NCI-H1092 treated with DMSO at 0.1 percent for 48 hours (cell line): ENCODE measurements around the gene TVP23C.
A peak's percentile ranks its signal among the peaks of the same experiment; 100 is the strongest.
"Not testable (repeated sequence)": the region's sequence is repeated elsewhere in the genome, so short reads cannot be mapped to it uniquely, and the experiment has no call there.

Experiments
- DNase-seq: peaks from one replicate; lab custom pipeline; 2025; lab: John Stamatoyannopoulos, UW

TVP23C gene

DNA sequence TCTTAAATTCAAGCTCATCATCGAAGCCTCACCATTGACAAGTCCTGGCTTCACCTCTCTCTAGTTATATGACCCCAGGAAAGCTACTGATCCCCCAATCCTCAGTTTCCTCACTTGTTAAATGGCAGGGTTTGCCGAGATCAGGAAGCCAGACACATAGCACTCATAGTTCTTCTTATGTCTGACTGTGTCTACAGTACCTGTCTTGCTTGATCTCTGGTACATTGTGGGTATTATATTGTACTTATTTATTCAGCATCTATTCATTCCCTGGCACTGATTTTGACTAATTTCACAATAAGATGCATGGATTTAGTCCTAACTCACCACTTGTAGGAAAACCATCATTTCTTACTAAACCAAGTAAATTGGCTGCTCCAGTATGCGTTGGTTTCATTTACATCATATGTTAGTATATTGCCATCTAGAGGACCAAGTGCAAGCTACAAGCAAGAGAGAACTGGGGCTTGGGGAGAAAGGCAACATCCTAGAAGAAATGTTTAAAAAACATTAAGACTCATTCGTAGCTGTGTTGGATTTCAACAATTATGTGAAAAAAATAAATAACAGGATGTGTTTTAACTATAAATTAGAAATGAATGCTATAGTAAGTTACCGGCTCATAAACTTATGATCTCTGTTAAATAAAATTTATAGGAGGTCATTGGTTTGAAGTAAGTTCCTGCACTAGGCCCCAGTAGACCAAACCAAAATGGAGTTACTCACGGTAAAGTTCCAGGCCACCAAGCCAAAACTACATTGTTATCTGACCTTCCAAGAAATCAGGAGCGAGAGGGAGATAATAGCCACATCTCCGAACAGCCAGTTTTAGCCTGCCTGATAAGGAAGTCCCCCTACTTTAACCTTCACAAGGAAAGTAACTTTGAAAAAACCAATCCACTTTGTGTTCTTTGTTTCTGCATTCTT, 36.7 kb downstream of the TVP23C start:
- DNase-seq: peak; percentile 20

DNA sequence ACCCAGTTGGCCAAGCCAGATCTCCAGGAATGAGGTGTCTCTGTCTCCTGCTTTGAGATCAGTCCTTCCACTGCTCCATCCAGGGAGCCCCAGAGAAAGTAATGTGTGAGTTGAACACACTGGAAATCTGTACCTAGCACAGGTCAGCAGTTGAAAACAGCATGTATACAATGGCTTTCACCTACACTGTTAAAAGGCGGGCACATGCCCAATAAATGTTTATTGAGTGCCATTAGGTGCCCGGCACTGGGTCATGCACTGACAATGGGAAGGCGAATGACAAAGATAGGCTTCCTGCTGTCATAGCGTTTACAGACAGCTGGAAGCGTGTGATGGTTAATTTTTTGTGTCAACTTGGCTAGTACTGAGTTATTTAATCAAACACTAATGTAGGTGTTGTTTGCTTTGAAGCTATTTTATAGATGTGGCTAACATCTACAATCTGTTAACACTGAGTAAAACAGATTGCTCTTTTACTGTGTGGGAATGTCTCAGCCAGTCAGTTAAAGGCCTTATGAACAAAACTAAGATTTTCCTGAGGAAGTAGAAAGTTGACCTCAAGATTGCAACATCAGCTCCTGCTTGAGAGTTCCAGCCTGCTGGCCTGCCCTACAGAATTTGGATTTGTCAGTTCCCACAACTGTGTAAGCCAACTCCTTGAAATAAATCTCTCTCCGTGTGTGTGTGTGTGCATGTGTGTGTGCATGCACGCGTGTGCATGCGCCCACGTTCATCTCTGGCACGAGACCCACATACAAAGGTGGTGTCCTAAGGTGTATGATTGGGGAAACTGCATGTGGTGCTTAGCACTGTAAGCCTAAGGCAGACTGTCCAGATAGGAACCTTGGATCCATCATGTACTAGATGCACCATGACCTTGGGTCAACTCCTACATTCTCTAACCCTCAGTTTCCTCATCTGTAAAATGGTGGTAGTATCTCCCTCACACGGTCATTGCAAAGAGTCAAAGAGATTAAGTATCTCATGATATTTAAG, 38.0 kb downstream of the TVP23C start:
- DNase-seq: not testable (repeated sequence)

GRCh38 chr17:15516150-15516549, 47.1 kb downstream of the TVP23C start:
- DNase-seq: no peak

DNA sequence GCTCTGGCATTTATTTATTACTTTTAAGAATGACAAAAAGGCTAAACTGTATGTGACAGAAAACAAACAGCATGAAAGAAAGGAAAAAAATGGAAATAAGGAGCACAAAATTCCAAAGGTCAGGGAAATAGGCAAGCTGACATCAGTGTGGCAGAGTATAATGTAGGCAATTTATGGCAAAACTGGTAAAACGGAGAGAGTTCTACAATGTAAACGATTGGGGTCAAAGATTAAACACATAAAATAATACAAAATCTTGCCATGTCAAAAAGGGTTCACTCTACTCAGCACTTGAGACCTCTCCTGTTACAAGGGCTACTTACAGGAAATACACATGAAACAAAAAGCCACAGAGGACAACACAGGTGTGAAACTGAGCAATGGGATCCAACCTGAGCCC, 48.8 kb downstream of the TVP23C start:
- DNase-seq: no peak

GRCh38 chr17:15513856-15514459, 49.3 kb downstream of the TVP23C start:
- no peak for DNase-seq

DNA sequence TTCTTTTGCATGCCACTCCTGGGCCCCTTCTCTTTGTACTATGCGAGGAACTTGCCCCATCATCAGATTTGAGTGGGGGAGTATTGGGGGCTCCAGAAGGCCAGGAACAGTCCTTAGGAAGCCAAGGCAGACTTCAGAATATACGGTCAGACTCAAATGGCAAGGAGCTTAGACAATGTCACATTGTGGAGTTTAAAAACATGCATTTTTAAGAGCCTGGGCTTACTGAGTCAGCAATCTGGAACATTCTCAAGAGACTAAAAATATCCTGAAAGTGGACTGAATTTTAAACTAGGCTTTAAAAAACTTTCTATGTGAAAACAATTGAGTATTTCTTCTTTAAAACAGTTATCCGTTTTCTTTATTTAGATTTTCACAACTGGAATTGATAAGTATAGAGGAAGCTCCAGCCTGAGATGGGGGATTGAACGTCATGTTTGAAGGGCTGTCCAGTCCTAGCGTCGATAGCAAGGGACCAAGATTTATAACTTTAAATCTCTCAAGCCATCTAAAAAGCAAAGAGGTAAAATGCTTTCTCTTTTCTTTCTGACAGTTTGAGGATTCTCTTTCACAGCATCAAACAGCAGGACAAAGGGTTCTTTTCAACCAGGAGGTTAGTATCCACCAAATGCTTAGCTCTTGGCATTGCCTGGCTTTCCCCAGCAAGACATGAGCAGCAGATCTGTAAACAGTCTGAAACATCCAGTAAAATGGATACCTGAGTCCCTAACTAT, 50.1 kb downstream of the TVP23C start:
- no peak for DNase-seq

- DNase-seq: no peak
Measured at GRCh38 chr17:15512071-15512709, 51.1 kb downstream of the TVP23C start.

DNA sequence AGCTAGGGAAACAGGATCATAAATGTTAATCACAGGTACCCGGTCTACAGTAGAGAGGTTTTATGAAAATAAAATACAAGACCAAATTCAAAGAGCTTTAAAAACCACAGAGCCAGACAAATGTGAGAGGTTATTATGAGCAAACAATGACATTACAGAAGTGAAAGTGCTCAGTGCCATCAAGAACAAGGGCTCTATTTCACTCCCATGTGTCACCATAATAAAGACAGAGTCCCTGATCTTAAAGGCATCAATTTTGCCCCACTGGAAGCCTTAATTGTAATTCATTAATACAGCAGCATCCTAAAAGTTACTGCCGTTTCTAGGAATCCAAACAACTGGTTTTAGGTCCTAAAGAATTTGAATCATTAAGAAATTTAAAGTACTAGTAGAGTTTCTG, 52.1 kb downstream of the TVP23C start:
- no peak for DNase-seq

DNA sequence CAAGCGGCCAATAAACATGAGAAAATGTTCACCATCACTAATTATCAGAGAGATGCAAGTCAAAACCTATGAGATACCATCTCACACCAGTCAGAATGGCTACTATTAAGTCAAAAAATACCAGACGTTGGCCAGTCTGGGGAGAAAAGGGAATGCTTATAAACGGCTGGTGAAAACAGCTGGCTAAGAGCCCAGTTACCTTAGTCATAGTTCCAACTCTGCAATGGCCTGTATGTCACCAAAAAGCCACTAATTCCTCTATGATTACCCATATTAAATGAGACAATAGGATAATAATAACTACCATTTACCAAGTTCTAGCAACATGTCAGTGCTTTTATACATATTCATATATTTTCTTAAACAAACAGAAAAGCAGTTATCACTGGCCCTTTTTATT, 52.9 kb downstream of the TVP23C start:
- DNase-seq: no peak

GRCh38 chr17:15509095-15509494, 54.2 kb downstream of the TVP23C start:
- DNase-seq: no peak

- DNase-seq: no peak
Measured at GRCh38 chr17:15508466-15508865, 54.8 kb downstream of the TVP23C start.

DNA sequence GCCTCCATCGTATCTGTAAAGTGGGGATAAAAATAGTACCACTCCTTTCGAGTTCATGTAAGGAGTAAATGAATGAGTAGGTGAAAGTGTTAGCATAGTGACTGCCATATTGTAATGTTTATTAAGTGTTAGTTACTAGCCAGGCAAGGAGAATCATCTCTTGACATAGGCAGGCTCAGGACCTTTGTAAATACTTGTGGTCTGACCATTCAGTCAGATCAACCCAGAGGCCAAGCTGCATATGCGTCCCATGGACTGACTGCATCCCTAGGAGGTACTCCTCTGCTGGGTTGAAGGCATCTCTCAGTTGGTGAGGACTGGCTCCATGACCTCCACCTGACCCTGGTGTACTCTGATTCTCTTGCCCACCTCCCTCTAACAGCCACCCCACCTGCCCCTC, 55.4 kb downstream of the TVP23C start:
- no peak for DNase-seq

DNA sequence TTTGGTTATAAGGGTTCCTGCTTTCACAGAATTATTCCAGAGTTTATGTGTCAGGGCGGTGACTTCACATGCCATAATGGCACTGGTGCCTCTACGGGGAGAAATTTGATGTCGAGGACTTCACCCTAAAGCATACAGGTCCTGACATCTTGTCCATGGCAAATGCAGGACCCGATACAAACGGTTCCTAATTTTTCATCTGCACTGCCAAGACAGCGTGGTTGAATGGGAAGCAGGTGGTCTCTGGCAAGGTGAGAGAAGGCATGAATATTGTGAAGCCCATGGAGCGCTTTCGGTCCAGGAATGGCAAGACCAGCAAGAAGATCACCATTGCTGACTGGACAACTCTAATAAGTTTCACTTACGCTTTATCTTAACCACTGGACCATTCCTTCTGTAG, 56.3 kb downstream of the TVP23C start:
- no peak for DNase-seq

DNA sequence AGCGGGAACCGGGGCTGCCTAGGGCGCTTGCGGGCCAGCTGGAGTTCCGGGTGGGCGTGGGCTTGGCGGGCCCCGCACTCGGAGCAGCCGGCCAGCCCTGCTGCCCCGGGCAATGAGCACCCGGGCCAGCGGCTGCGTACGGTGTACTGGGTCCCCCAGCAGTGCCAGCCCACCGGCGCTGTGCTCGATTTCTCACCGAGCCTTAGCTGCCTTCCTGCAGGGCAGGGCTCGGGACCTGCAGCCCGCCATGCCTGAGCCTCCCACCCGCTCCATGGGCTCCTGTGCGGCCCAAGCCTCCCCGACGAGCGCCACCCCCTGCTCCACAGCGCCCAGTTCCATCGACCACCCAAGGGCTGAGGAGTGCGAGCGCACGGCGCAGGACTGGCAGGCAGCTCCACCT, 57.6 kb downstream of the TVP23C start:
- not testable (repeated sequence) for DNase-seq

DNA sequence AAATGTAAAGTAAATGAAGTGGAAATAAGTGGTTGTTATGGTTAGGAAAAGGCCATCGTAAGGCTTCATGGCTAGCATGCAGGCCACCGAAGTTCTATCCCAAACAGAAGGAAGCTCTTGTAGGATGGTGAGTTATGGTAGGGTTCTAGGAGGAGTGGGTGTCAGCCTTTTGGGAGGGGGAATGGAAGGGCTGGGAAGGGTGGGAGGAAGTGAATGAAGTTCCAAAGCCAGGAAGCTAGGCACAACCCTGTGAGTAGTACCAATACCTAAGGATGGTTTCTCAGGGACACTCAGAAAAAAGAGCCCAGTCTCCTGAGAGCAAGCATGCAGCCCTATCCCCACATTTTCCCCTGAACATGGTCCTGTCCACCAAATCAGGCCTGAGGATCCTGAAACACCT, 59.6 kb downstream of the TVP23C start:
- no peak for DNase-seq

- DNase-seq: peak; percentile 23
Measured at GRCh38 chr17:15502369-15503112, 60.7 kb downstream of the TVP23C start.

DNA sequence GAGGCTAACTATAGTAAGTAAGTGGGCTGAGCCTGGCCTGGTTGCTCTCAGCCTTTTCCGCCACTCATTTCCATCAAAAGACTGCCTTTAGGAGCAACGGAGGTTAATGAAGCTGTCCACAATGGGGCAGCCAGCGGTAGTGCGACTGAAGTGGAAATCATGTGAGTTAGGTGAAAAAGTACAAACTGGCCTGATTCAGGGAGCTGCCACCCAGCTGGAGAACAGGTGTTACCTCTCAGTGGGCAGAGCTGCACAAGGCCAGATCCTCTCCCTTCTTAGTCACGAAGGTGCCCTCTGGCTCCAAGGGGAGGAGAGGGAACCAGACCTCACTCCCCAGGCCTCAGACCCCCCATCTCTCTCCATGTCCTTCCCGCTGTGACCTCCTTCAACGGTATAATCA, 61.5 kb downstream of the TVP23C start:
- no peak for DNase-seq

DNA sequence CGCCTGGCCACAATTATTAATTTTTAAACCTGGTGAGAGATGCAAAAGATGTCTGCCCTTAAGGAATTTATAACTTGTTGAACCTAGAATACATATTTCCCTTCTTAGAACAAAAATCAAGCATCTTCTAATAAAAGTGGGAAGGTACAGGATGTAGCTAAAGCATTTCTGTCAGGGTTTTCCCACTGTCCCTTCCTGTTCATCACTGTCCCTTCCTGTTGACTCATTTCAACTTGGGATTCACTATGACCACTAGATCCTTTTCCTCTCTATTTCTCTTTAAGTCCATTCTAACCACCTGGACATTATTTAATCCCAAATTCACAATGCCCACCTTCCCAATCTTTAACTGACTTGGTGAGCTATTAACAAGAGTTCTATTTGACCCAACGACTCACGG, 62.0 kb downstream of the TVP23C start:
- DNase-seq: no peak

DNA sequence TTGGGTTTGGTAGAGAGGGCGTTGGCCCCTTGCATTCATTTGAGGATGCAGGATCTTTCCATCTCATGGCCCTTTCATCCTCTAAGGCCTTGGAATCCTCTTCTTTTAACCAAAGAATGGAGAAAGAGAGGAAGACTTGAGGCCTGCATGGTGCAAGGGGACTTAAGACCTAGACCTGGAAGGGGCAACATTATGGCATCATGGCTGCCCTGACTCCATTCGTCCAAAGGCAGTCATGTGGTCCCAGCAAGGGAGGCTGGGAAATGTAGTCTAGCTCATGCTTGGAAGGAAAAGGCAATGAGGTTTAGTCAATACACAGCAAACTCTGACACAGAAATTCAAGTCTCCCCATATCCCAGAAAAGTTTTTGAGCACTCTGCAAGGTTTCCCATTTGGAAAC, 65.2 kb downstream of the TVP23C start:
- no peak for DNase-seq
